Neural cell (in vitro differentiated cells): ENCODE measurements around the gene TUBB3.

Experiments
- EZH2 ChIP-seq: fragments of 200-600, 300-800 bp; shearing (Covaris generic), sonication (generic); IDR thresholded peaks from 2 replicates; pipeline ENCODE4 v1.6.1; 2014; ENCODE audit warnings: antibody characterized with exemption, low read length, borderline replicate concordance, mild to moderate bottlenecking; ENCODE audit not compliant: insufficient read depth, poor library complexity, severe bottlenecking
- POLR2AphosphoS5 ChIP-seq: IDR thresholded peaks from 2 replicates; pipeline ENCODE4 v1.6.1; 2012
- RAD21 ChIP-seq: fragments of 450-650 bp; conservative IDR thresholded peaks from 2 replicates; pipeline ENCODE4 v1.6.1; 2014; ENCODE audit warnings: antibody characterized with exemption, mild to moderate bottlenecking, moderate library complexity
- SMC3 ChIP-seq: fragments of 450-650 bp; conservative IDR thresholded peaks from 2 replicates; pipeline ENCODE4 v1.6.1; 2014; ENCODE audit warnings: antibody characterized with exemption, mild to moderate bottlenecking, moderate library complexity; ENCODE audit not compliant: poor library complexity
- TAF1 ChIP-seq: IDR thresholded peaks from 2 replicates; pipeline ENCODE4 v1.6.1; 2012; ENCODE audit warnings: low read depth
- TF ChIP-seq, protein P1 (sequence below): IDR thresholded peaks from 2 replicates; pipeline ENCODE4 v1.6.1; 2012; ENCODE audit warnings: borderline replicate concordance
- TF ChIP-seq, protein P2 (sequence below): fragments of 450-650 bp; IDR thresholded peaks from 2 replicates; pipeline ENCODE4 v1.5.1; 2014; ENCODE audit warnings: antibody characterized with exemption, mild to moderate bottlenecking, moderate library complexity; ENCODE audit not compliant: poor library complexity, severe bottlenecking

DNA sequence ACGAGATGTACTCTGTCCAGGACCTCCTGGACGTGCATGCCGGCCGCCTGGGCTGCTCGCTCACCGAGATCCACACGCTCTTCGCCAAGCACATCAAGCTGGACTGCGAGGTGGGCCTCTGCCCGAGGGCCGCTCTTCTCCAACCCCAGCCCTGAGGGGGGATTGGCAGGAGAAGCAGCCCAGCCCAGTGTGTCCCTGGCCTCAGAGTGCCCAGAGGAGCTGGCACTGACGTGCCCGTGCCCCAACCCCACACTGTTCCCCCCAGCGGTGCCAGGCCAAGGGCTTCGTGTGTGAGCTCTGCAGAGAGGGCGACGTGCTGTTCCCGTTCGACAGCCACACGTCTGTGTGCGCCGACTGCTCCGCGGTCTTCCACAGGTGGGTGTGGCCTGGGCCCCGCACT, 41.1 kb downstream of the TUBB3 start:
- TF ChIP-seq, protein P1, sequence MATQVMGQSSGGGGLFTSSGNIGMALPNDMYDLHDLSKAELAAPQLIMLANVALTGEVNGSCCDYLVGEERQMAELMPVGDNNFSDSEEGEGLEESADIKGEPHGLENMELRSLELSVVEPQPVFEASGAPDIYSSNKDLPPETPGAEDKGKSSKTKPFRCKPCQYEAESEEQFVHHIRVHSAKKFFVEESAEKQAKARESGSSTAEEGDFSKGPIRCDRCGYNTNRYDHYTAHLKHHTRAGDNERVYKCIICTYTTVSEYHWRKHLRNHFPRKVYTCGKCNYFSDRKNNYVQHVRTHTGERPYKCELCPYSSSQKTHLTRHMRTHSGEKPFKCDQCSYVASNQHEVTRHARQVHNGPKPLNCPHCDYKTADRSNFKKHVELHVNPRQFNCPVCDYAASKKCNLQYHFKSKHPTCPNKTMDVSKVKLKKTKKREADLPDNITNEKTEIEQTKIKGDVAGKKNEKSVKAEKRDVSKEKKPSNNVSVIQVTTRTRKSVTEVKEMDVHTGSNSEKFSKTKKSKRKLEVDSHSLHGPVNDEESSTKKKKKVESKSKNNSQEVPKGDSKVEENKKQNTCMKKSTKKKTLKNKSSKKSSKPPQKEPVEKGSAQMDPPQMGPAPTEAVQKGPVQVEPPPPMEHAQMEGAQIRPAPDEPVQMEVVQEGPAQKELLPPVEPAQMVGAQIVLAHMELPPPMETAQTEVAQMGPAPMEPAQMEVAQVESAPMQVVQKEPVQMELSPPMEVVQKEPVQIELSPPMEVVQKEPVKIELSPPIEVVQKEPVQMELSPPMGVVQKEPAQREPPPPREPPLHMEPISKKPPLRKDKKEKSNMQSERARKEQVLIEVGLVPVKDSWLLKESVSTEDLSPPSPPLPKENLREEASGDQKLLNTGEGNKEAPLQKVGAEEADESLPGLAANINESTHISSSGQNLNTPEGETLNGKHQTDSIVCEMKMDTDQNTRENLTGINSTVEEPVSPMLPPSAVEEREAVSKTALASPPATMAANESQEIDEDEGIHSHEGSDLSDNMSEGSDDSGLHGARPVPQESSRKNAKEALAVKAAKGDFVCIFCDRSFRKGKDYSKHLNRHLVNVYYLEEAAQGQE: no peak
- no peak for TF ChIP-seq TAF1
- TF ChIP-seq POLR2AphosphoS5: no peak
- no peak for TF ChIP-seq EZH2
- no peak for TF ChIP-seq RAD21
- TF ChIP-seq, protein P2, sequence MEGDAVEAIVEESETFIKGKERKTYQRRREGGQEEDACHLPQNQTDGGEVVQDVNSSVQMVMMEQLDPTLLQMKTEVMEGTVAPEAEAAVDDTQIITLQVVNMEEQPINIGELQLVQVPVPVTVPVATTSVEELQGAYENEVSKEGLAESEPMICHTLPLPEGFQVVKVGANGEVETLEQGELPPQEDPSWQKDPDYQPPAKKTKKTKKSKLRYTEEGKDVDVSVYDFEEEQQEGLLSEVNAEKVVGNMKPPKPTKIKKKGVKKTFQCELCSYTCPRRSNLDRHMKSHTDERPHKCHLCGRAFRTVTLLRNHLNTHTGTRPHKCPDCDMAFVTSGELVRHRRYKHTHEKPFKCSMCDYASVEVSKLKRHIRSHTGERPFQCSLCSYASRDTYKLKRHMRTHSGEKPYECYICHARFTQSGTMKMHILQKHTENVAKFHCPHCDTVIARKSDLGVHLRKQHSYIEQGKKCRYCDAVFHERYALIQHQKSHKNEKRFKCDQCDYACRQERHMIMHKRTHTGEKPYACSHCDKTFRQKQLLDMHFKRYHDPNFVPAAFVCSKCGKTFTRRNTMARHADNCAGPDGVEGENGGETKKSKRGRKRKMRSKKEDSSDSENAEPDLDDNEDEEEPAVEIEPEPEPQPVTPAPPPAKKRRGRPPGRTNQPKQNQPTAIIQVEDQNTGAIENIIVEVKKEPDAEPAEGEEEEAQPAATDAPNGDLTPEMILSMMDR: no peak
- no peak for TF ChIP-seq SMC3
